ENCODE results near the gene C14orf39. TPM values are rescaled to one million over a fixed set of nuclear protein-coding genes. Genes with fewer than 3 reads are reported as not detected.

The C14orf39 gene
- total RNA-seq, 1 donor from 2014 or later = 1.3 TPM

DNA sequence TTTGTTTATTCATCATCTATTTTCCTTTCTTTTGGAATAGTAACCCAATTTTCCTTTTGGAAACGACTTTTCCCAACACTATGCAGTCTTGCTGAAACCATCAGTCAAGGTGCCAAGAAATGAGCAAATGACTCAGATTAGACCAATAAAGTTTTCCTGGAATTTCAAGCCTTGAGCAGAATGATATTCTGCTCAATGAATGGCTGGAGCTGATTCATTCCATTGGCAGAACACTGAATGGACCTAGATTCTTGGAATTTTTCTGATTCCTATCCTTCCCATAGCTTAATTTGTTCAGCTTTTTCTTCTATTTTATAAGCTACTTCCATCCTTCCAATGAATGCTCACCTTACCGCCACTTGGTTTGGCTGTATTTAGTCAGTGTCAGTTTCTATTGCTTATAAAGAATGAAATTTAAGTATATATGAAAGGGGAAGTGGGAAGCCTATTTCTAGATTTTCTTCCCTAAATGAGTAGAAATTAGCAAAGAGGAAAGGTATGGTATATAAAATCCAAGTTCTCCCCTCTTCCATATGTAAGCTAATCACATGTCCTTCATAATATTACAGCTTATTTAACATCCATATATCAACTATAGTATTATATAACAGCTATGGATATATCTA is 89.0 kb downstream of the C14orf39 start:
- Histone ChIP-seq H3K36me3 (ENCODE audit: control insufficient read depth, insufficient read depth, low read length) (no peaks in the 10 kb centered on the region), H3K27me3 (ENCODE audit: control insufficient read depth, insufficient read depth, low read length) (no peaks in the 10 kb centered on the region), H3K4me3 (ENCODE audit: low read depth, low read length) (no peak overlapping the region)
- TF ChIP-seq, protein P1, sequence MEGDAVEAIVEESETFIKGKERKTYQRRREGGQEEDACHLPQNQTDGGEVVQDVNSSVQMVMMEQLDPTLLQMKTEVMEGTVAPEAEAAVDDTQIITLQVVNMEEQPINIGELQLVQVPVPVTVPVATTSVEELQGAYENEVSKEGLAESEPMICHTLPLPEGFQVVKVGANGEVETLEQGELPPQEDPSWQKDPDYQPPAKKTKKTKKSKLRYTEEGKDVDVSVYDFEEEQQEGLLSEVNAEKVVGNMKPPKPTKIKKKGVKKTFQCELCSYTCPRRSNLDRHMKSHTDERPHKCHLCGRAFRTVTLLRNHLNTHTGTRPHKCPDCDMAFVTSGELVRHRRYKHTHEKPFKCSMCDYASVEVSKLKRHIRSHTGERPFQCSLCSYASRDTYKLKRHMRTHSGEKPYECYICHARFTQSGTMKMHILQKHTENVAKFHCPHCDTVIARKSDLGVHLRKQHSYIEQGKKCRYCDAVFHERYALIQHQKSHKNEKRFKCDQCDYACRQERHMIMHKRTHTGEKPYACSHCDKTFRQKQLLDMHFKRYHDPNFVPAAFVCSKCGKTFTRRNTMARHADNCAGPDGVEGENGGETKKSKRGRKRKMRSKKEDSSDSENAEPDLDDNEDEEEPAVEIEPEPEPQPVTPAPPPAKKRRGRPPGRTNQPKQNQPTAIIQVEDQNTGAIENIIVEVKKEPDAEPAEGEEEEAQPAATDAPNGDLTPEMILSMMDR (IDR thresholded peaks at IDR 0.05; ENCODE audit: insufficient read depth, low read length, severe bottlenecking) = no peak
- FAIRE-seq (no peak), DNase-seq (ENCODE audit: low read depth) (no peak)

Other genes starting within 250 kb of the C14orf39 start
- gene PPM1A, start 236.8 kb downstream of the C14orf39 start, total RNA-seq = 30.6 and 35.5 TPM in 2 replicates
- gene SIX6, start 23.1 kb upstream of the C14orf39 start, total RNA-seq = not detected in 2 replicates
- gene SIX1, start 163.4 kb upstream of the C14orf39 start, total RNA-seq = 5.3 and 6.5 TPM in 2 replicates
- gene SIX4, start 238.3 kb upstream of the C14orf39 start, total RNA-seq = 4.7 and 5.8 TPM in 2 replicates
- 40.3 and 59.9 TPM in 2 replicates for gene MNAT1, start 248.7 kb upstream of the C14orf39 start, total RNA-seq